ENCODE measurements around the gene ENTPD1.

- TF ChIP-seq, protein P1, sequence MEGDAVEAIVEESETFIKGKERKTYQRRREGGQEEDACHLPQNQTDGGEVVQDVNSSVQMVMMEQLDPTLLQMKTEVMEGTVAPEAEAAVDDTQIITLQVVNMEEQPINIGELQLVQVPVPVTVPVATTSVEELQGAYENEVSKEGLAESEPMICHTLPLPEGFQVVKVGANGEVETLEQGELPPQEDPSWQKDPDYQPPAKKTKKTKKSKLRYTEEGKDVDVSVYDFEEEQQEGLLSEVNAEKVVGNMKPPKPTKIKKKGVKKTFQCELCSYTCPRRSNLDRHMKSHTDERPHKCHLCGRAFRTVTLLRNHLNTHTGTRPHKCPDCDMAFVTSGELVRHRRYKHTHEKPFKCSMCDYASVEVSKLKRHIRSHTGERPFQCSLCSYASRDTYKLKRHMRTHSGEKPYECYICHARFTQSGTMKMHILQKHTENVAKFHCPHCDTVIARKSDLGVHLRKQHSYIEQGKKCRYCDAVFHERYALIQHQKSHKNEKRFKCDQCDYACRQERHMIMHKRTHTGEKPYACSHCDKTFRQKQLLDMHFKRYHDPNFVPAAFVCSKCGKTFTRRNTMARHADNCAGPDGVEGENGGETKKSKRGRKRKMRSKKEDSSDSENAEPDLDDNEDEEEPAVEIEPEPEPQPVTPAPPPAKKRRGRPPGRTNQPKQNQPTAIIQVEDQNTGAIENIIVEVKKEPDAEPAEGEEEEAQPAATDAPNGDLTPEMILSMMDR (conservative IDR thresholded peaks at IDR 0.05; ENCODE audit: low read depth, low read length) = no peak
- TF ChIP-seq EZH2 (IDR thresholded peaks at IDR 0.05; ENCODE audit: borderline replicate concordance, low read depth, low read length, poor library complexity, severe bottlenecking) = no peak
Observed at GRCh38 chr10:95756041-95756761, at the start of gene ENTPD1.
